Activated T-helper 17 cell treated with anti-CD3 and anti-CD28 coated beads, Interleukin-2, amount 50 U/mL, for 72 hours (primary cell): Measurements from ENCODE around the gene CBX5. TPM values are rescaled to one million over a fixed set of nuclear protein-coding genes. Genes with fewer than 3 reads are reported as not detected.

Experiments
- ATAC-seq: fragments of 150-1000 bp; cut with Tn5 transposase; replicated peaks from 2 replicates; pipeline ENCODE4 v1.10.0; 2021; ENCODE audit warnings: mild to moderate bottlenecking, moderate library complexity
- H3K27ac Mint-ChIP-seq: one replicate; pipeline ENCODE4 v1.8.0; 2022; ENCODE audit warnings: mixed read lengths
- H3K27me3 Mint-ChIP-seq: one replicate; pipeline ENCODE4 v1.8.0; 2022; ENCODE audit warnings: mixed read lengths
- H3K36me3 Mint-ChIP-seq: one replicate; pipeline ENCODE4 v1.8.0; 2022; ENCODE audit warnings: low read depth, mild to moderate bottlenecking, mixed read lengths
- H3K4me1 Mint-ChIP-seq: one replicate; pipeline ENCODE4 v1.8.0; 2022; ENCODE audit warnings: mixed read lengths
- H3K4me3 Mint-ChIP-seq: one replicate; pipeline ENCODE4 v1.8.0; 2022; ENCODE audit warnings: mild to moderate bottlenecking, mixed read lengths
- H3K9me3 Mint-ChIP-seq: one replicate; pipeline ENCODE4 v1.8.0; 2022; ENCODE audit warnings: mixed read lengths
- total RNA-seq, 2 donors: library from RNA; stranded (reverse); gene quantifications; one replicate each; pipeline ENCODE4 v1.2.3, GENCODE V29; 2022

Gene CBX5
- total RNA-seq, 2 donors from 2014 or later = 82.0 to 89.7 TPM

DNA sequence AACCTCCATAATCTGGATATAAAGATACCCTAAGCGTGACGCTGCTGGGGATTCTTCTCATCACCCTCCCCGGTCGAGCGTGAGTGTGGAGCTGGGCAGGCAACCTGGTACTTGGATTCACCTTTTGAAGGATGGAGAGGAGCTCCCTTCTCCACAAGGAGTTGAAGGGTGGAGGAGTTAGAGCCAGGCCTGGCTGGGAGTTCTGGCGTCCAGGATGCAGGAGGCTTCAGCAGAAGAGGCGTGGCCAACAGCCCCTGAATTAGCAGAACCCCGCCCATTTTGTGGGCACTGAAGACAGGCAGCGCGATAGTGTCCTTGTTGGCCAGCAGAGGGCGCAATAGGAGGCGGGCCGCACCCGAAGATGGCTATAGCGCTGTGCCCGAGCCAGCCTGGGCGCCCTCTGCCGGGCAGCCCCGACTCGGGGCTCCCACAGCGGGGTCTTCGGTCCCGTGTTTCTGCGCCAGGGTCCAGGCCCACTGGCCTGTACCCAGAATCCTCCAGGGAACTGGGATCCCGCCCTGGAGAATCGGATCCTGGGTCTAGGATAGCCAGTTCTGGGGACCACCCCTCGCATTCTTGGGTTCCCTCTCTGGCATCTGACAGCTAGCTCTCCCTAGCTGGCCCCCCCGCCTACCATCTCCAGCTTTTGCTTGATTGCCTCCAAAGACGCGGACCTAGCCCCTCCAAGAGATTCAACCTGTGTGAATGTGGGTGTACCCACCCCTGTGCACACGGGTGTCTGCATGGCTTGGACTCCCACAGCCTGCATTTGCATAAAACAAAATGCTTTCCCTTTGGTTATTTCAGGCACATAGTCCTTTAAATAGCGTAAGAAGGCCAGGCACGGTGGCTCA lies 65.1 kb downstream of the CBX5 start:
- Mint-ChIP-seq H3K36me3 (no peaks in the 10 kb centered on the region), H3K4me1 (peaks cover 13% of the 10 kb centered on the region), H3K4me3 (peak overlapping the region; percentile 94), H3K27ac (no peak overlapping the region), H3K27me3 (no peaks in the 10 kb centered on the region), H3K9me3 (no peaks in the 10 kb centered on the region)
- ATAC-seq = peak; percentile 89

DNA sequence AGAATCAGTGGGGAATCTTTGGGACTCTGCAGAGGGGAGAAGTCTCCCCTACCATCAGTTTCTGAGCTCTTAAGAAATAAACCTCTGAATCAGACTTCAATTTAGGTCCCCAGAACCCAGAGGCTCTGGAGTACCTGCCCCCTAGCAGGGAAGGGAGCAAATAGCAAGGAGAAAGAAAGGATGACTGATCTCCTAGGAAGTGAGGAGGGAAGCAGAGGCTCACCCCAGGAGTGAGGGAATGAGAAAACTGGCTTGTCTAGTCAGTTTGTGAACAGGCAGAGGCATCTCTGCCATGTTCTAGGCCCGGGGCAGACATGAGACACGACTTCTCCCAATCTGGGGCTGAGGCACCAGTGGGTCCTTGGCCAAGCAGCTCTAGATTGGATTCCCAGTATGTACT lies 66.8 kb downstream of the CBX5 start:
- no peak overlapping the region for H3K4me3 Mint-ChIP-seq
- ATAC-seq = no peak
- no peak overlapping the region for H3K27ac Mint-ChIP-seq
- peaks cover 7% of the 10 kb centered on the region for H3K27me3 Mint-ChIP-seq
- H3K4me1 Mint-ChIP-seq = peaks cover 13% of the 10 kb centered on the region
- no peaks in the 10 kb centered on the region for H3K36me3 Mint-ChIP-seq
- no peaks in the 10 kb centered on the region for H3K9me3 Mint-ChIP-seq

DNA sequence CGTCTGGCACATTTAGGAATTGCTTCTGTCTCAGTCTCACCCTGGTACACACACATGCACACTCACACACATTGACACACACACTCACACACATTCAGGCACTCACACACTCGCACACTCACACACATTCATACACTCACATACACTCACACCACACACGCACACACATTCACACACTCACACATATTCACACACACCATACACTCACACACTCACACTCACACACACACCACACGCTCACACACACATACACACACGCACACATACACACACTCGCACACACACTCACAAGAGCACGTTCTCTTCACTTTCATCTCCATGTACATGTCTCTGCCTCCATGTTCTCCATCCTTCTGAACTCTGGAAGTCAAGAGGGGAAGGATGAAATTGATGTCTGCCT lies 68.0 kb downstream of the CBX5 start:
- H3K27ac Mint-ChIP-seq = no peak overlapping the region
- peaks cover 14% of the 10 kb centered on the region for H3K4me1 Mint-ChIP-seq
- H3K36me3 Mint-ChIP-seq = no peaks in the 10 kb centered on the region
- H3K9me3 Mint-ChIP-seq = no peaks in the 10 kb centered on the region
- H3K27me3 Mint-ChIP-seq = peaks cover 12% of the 10 kb centered on the region
- H3K4me3 Mint-ChIP-seq = no peak overlapping the region
- no peak for ATAC-seq

DNA sequence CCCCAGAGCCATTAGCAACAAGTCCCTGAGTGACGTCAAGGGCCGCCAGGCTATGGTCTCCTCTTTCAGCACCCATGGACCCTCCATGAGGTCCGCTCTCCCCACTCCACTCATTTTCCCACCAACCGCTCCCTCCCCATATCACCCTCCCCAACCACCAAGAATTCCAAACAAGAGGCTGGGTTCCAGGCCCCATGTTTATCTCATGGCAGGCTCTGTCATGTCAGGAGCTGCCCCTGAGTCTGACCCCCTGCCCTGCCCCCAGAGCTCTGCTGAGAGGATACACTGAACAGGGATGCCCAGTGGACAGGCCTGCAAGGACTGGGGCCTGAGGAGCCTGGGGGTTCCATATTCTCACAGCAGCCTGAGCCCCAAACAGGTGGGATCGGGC lies 69.5 kb downstream of the CBX5 start:
- no peaks in the 10 kb centered on the region for H3K9me3 Mint-ChIP-seq
- H3K36me3 Mint-ChIP-seq = no peaks in the 10 kb centered on the region
- H3K4me3 Mint-ChIP-seq = no peak overlapping the region
- ATAC-seq = no peak
- no peak overlapping the region for H3K27ac Mint-ChIP-seq
- H3K4me1 Mint-ChIP-seq = peaks cover 6% of the 10 kb centered on the region
- peaks cover 18% of the 10 kb centered on the region for H3K27me3 Mint-ChIP-seq

DNA sequence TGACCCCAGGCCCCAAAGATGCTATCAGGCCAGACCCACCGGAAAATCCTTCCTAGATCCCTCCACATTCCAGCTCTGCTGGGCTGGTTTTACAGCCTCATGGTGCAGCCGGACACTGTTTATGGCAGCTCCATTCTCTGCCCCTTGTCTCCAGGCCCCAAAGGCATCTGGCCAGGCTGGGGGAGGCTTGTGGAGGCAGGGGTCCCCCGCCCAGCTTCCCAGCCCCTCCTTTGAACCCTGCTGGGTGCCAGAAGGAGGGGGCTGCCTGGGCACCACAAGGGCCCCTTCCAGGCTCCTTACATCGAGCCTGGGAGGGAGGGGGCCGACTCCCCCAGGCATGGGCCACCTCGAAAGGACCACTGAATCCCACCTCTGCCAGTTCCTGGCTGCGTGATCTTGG lies 71.3 kb downstream of the CBX5 start:
- Mint-ChIP-seq H3K27me3 (peaks cover 26% of the 10 kb centered on the region), H3K36me3 (no peaks in the 10 kb centered on the region), H3K27ac (no peak overlapping the region), H3K4me1 (peaks cover 6% of the 10 kb centered on the region), H3K9me3 (no peaks in the 10 kb centered on the region), H3K4me3 (no peak overlapping the region)
- no peak for ATAC-seq

DNA sequence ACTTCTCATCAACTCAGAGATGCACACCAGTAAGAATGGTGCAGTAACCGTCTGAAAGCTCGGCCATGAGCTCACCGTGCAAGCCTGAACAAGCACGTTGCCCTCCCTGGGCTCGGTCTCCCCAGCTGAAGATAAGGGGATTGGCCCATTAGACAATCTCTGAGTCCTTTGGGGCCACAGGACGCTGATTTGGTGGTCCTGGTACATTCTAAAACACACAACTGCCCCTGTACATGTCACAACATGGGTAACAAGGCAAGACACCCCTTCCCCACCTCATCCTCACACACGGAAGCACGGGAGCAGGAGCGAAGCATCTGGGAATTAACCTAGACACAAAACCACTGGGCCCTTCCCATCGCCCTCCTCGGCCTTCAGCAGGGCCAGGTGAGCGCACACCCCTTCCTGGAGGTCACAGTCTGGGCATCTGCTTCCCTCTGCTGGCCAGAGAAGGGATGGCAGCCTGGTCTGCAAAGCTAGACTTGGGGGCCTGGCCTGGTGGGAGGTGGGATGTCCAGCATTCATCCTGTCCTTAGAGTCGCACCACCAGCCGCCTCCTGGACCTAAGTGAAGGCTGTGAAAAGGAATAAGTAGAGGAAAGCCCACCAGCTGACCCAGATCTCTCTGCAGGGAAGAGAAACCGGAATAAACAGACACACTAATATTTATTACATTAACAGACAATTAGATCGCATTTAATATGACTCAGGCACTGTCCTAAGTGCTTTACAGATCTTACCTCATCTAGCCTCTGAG lies 72.2 kb downstream of the CBX5 start:
- H3K4me3 Mint-ChIP-seq = no peak overlapping the region
- H3K4me1 Mint-ChIP-seq = peaks cover 6% of the 10 kb centered on the region
- no peaks in the 10 kb centered on the region for H3K9me3 Mint-ChIP-seq
- ATAC-seq = peak; percentile 90
- no peaks in the 10 kb centered on the region for H3K36me3 Mint-ChIP-seq
- peaks cover 30% of the 10 kb centered on the region for H3K27me3 Mint-ChIP-seq
- H3K27ac Mint-ChIP-seq = no peak overlapping the region

DNA sequence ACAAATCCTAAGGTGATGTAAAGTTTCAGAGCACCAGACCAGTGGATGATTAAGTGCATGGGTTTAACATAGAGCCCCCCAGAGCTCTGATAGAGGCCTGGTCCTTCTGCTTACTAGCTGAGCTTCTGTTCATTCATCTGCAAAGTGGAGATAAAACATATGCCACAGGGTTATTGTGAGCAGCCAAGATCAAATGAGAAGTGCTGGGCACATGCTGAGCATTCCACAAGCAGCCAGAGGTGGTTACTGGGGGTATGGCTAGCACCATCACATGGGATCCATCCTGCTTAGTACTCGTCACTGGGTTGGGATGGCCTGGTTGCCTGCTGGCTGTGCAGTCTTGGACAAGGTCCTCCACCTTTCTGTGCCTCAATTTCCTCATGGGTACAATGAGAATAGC lies 73.1 kb downstream of the CBX5 start:
- Mint-ChIP-seq H3K36me3 (no peaks in the 10 kb centered on the region), H3K27ac (no peak overlapping the region), H3K27me3 (peaks cover 30% of the 10 kb centered on the region), H3K4me1 (peaks cover 6% of the 10 kb centered on the region), H3K9me3 (no peaks in the 10 kb centered on the region), H3K4me3 (no peak overlapping the region)
- ATAC-seq = no peak

DNA sequence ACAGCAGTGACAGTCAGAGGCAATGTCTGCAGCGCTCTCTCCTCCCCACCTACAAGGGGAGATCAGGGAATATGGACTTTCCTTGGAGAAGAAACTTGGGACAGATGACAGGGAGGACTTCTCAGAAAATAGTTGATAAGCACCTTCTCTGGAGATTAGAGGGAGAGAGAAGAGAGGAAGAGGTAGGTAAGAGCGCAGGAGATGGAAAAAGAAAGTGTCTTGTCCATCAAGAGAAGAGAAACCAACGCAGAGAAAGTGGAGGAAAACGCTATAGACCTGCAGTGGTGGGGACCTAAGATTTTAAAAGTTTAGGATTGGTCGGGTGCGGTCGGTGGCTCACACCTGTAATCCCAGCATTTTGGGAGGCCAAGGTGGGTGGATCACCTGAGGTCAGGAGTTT lies 75.6 kb downstream of the CBX5 start:
- Mint-ChIP-seq H3K4me3 (no peak overlapping the region), H3K9me3 (no peaks in the 10 kb centered on the region), H3K27ac (no peak overlapping the region), H3K27me3 (peaks cover 44% of the 10 kb centered on the region), H3K36me3 (no peaks in the 10 kb centered on the region), H3K4me1 (peaks cover 6% of the 10 kb centered on the region)
- ATAC-seq = no peak

DNA sequence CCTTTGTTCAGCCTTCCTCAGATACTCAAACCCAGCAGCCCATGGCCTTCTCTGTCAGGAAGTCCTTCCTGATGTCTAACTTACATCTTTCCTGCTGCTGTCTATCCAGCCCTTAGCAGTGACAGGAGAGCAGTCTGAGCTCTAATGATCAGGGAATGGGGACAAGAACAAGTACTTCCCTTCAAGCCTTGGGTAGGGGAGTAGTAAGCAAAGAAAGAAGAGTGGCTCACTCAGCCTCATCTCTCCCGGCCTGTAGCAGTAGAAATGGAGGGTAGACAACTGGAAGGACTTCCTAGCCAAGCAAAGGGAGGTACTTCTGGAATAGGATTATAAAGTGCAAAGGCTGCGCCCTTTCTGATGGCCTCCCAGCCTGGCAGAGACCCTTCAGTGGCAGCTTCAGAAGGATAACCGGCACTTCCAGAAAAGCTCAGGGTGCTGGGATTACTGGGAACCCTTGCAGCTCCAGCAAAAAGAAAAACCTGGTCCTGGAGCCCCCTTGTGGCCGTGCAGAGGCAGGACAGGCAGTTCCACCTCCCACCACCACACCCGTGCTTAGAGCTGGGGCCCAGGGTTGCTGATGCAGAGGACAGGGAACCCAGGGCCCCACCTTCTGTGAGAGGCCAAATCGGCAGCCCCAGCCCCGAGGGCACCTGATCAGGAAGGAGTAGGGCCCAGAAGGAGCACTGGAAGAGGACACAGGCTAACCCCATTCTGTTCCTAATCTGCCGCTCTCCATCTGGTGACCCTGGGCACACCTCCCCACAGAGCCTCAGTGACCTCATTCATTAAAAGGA lies 78.7 kb downstream of the CBX5 start:
- Mint-ChIP-seq H3K27me3 (peaks cover 52% of the 10 kb centered on the region), H3K4me3 (no peak overlapping the region), H3K36me3 (no peaks in the 10 kb centered on the region), H3K27ac (no peak overlapping the region), H3K9me3 (no peaks in the 10 kb centered on the region), H3K4me1 (no peaks in the 10 kb centered on the region)
- peak; percentile 82 for ATAC-seq

DNA sequence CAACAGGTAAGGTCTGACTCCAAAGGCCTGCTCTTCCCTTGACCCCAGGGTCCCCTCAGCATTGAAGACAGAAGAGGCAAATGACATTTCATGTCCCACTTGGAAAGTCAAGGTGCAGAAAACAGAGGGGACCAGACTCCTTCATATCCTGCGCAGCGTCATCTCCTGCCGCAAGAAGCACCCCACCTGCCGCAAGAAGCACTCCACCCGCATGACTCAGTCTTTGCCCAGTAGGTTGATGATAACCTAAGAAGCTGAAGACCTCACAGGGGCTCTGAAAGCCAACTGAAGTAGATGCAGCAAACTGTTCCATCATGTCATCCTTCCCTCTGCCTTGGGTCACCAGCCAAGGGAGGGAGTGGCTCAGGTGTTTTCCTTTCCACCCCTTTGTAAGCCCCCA lies 79.5 kb downstream of the CBX5 start:
- Mint-ChIP-seq H3K27me3 (peaks cover 53% of the 10 kb centered on the region), H3K9me3 (no peaks in the 10 kb centered on the region), H3K36me3 (no peaks in the 10 kb centered on the region), H3K4me3 (no peak overlapping the region), H3K27ac (no peak overlapping the region), H3K4me1 (no peaks in the 10 kb centered on the region)
- no peak for ATAC-seq

DNA sequence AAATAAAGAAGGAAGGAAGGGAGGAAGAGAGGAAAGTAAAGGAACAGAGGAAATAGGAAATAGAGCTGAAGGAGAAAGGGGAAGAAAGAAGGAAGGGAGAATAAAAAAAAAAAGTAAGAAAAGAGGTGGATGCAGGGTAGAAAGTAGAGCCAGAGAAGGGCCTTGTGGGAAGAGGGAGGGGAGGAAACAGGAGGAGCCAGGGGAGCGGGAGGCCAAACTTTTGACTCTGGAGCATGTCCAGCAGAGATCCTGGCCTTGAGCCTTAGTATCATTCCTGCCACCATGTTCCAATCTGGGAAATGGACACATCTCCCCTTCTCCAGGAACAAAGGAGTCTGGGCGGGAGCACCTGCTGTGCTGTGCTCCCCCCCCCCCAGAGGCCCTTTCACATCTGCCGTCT lies 80.0 kb downstream of the CBX5 start:
- H3K4me1 Mint-ChIP-seq = no peaks in the 10 kb centered on the region
- no peak overlapping the region for H3K4me3 Mint-ChIP-seq

DNA sequence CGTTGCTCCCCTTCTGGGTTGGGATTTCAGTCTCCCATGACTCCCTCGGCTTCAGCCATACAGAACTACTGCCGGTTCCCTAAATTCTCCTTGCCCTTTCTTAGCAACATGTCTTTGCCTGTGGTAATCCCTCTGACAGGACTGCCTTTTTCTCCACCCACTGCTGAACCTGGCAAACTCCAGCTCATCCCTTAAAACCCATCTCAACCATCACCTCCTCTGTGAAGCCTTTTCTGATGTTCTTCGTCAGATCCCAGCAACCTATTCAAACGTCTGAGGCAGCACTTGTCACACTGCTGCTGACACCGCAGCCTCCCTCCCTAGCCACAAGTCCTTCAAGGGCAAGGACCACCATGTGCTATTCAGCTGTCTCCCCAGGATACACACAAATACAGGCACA lies 80.9 kb downstream of the CBX5 start:
- no peaks in the 10 kb centered on the region for H3K9me3 Mint-ChIP-seq
- H3K4me3 Mint-ChIP-seq = no peak overlapping the region
- H3K27ac Mint-ChIP-seq = no peak overlapping the region
- H3K27me3 Mint-ChIP-seq = peaks cover 56% of the 10 kb centered on the region
- H3K4me1 Mint-ChIP-seq = no peaks in the 10 kb centered on the region
- ATAC-seq = no peak
- no peaks in the 10 kb centered on the region for H3K36me3 Mint-ChIP-seq

More for the DNA sequence above, 80.0 kb downstream of the CBX5 start:
- no peak overlapping the region for H3K27ac Mint-ChIP-seq
- H3K9me3 Mint-ChIP-seq = no peaks in the 10 kb centered on the region
- no peak for ATAC-seq
- no peaks in the 10 kb centered on the region for H3K36me3 Mint-ChIP-seq
- H3K27me3 Mint-ChIP-seq = peaks cover 58% of the 10 kb centered on the region

DNA sequence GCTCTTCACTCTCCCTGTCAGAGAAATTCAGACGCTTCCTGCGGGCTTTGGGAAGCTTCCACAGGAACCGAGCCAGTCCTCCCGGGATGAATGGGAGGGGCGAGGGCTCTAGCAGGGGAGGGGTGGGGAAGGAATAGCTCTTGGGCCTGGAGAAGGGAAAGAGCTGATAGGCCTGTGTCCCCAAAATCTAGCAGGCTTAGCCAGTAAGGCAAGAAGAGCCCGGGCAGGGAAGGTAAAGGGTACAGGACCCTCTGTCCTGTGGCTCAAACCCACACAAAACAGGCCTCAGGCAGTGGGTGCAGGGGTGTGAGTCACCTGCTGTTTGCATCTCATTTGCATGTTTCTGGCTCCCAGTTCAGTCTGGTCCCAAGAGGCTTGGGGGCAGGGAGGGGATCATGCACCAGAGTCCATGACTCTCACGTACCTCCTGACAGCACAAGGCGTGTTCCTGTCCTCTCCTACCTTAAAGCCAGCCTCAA lies 82.5 kb downstream of the CBX5 start:
- Mint-ChIP-seq H3K36me3 (no peaks in the 10 kb centered on the region), H3K9me3 (no peaks in the 10 kb centered on the region), H3K4me1 (no peaks in the 10 kb centered on the region), H3K27me3 (peaks cover 54% of the 10 kb centered on the region), H3K27ac (no peak overlapping the region), H3K4me3 (no peak overlapping the region)
- no peak for ATAC-seq

DNA sequence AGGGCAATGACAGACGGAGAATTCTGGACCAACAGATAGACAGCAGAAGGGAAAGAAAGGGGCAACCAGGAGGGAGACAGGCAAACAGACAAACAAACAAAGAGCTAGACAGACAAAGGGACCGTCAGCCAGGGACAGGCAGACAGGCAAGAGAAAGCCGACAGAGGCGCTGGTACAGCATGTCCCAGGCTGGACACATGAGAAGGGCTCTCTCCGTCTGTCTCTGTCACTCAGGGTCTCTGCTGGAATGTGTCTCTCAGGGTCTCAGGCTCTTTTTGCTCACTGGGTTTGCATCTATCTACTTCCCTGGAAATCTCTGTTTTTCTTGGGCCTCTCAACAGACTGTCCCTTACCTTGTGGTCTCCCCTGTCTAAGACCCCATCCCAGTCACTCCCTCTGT lies 82.9 kb downstream of the CBX5 start:
- Mint-ChIP-seq H3K27me3 (peaks cover 58% of the 10 kb centered on the region), H3K4me1 (no peaks in the 10 kb centered on the region), H3K9me3 (no peaks in the 10 kb centered on the region), H3K36me3 (no peaks in the 10 kb centered on the region), H3K27ac (no peak overlapping the region), H3K4me3 (no peak overlapping the region)
- no peak for ATAC-seq
